Hepatocyte (in vitro differentiated cells): ENCODE data around the gene ALCAM. TPM values are rescaled to one million over a fixed set of nuclear protein-coding genes. Genes with fewer than 3 reads are reported as not detected.

Experiments
- DNase-seq: peaks from one replicate; pipeline ENCODE4 v3.0.0-alpha.2; 2016; ENCODE audit warnings: low spot score
- H2AFZ ChIP-seq: fragments of 200-600 bp; sonication (generic); 2 replicates; pipeline ENCODE4 v1.6.0; 2016; ENCODE audit warnings: antibody characterized with exemption, mild to moderate bottlenecking
- H3K27ac ChIP-seq: fragments of 200-600 bp; sonication (generic); 2 replicates; pipeline ENCODE4 v1.5.1; 2016; ENCODE audit warnings: mild to moderate bottlenecking
- H3K27me3 ChIP-seq: fragments of 200-600 bp; sonication (generic); 2 replicates; pipeline ENCODE4 v1.6.1; 2016
- H3K36me3 ChIP-seq: fragments of 200-600 bp; sonication (generic); replicated peaks from 2 replicates; pipeline ENCODE4 v1.5.1; 2016; ENCODE audit warnings: low read depth; ENCODE audit not compliant: insufficient read depth
- H3K4me1 ChIP-seq: fragments of 200-600 bp; sonication (generic); 2 replicates; pipeline ENCODE4 v1.5.1; 2016; ENCODE audit warnings: mild to moderate bottlenecking, moderate library complexity; ENCODE audit not compliant: insufficient read depth
- H3K4me2 ChIP-seq: fragments of 200-600 bp; sonication (generic); 2 replicates; pipeline ENCODE4 v1.6.0; 2016
- H3K4me3 ChIP-seq: fragments of 200-600 bp; sonication (generic); 2 replicates; pipeline ENCODE4 v1.5.1; 2016; ENCODE audit warnings: mild to moderate bottlenecking
- H3K79me2 ChIP-seq: fragments of 200-600 bp; sonication (generic); 2 replicates; pipeline ENCODE4 v1.6.0; 2017; ENCODE audit warnings: mild to moderate bottlenecking
- H3K9me2 ChIP-seq: fragments of 200-600 bp; sonication (generic); replicated peaks from 2 replicates; pipeline ENCODE4 v1.6.0; 2017; ENCODE audit warnings: mild to moderate bottlenecking; ENCODE audit not compliant: insufficient read depth
- H3K9me3 ChIP-seq: fragments of 200-600 bp; sonication (generic); 2 replicates; pipeline ENCODE4 v1.5.1; 2016; ENCODE audit warnings: low read depth, mild to moderate bottlenecking
- H4K20me1 ChIP-seq: fragments of 200-600 bp; sonication (generic); 2 replicates; pipeline ENCODE4 v1.6.0; 2016; ENCODE audit warnings: mild to moderate bottlenecking; ENCODE audit not compliant: insufficient read depth, poor library complexity, severe bottlenecking
- CTCF ChIP-seq: fragments of 200-600 bp; sonication (generic); IDR thresholded peaks from 2 replicates; pipeline ENCODE4 v1.5.1; 2016; ENCODE audit warnings: antibody characterized with exemption, mild to moderate bottlenecking; ENCODE audit not compliant: poor library complexity
- EZH2 ChIP-seq: fragments of 200-600 bp; sonication (generic); IDR thresholded peaks from 2 replicates; pipeline ENCODE4 v1.6.1; 2016; ENCODE audit warnings: antibody characterized with exemption, mild to moderate bottlenecking, borderline replicate concordance
- EZH2phosphoT487 ChIP-seq: fragments of 200-600 bp; sonication (generic); IDR thresholded peaks from one replicate; pipeline ENCODE4 v1.6.1; 2018; ENCODE audit warnings: antibody characterized with exemption, mild to moderate bottlenecking, low read depth, moderate library complexity; ENCODE audit not compliant: unreplicated experiment, severe bottlenecking
- WGBS: methylation state at CpG from one replicate; pipeline ENCODE4 v1.1.6; 2016; ENCODE audit warnings: low lambda C conversion rate; ENCODE audit errors: missing lambda C conversion rate; 5-methylcytosine and 5-hydroxymethylcytosine counted together
- polyA plus RNA-seq: library from polyadenylated mRNA; unstranded; fragments of >200 nt; fragmentation: Nextera tagmentation; extraction: Ambion mirVana; gene quantifications from 2 replicates; pipeline ENCODE4 v1.2.1, GENCODE V29; 2016
- total RNA-seq: library from RNA; depleted of rRNA; stranded (reverse); fragments of >200 nt; gene quantifications from 2 replicates; pipeline ENCODE4 v1.2.3, GENCODE V29; 2014

The ALCAM gene
- total and polyA plus RNA-seq, 2 experiments from 2014 or later: 58.0 to 134 TPM

- H3K4me1 ChIP-seq: no peaks in the 10 kb centered on the region
Measured at GRCh38 chr3:105584003-105584790, 217.5 kb downstream of the ALCAM start.

GRCh38 chr3:105593315-105593714 is 226.6 kb downstream of the ALCAM start:
- Histone ChIP-seq H3K36me3 (no peaks in the 10 kb centered on the region), H3K4me3 (no peak overlapping the region), H3K27ac (no peak overlapping the region), H3K27me3 (no peaks in the 10 kb centered on the region), H3K4me2 (no peak overlapping the region), H3K9me2 (no peaks in the 10 kb centered on the region), H3K79me2 (no peaks in the 10 kb centered on the region), H3K4me1 (no peaks in the 10 kb centered on the region), H3K9me3 (no peaks in the 10 kb centered on the region), H2AFZ (no peak overlapping the region), H4K20me1 (no peaks in the 10 kb centered on the region)
- TF ChIP-seq CTCF (no peak), EZH2 (no peak), EZH2phosphoT487 (no peak)
- DNase-seq: no peak
- WGBS: 90% methylated on average over 10 of the region's 10 CpGs

More at GRCh38 chr3:105584003-105584790, 217.5 kb downstream of the ALCAM start:
- no peak overlapping the region for H3K27ac ChIP-seq
- DNase-seq: no peak
- no peaks in the 10 kb centered on the region for H3K79me2 ChIP-seq
- 89% methylated on average over 3 of the region's 3 CpGs for WGBS
- no peak overlapping the region for H3K4me3 ChIP-seq
- no peaks in the 10 kb centered on the region for H3K27me3 ChIP-seq
- H3K36me3 ChIP-seq: no peaks in the 10 kb centered on the region
- TF ChIP-seq EZH2 (no peak), EZH2phosphoT487 (no peak), CTCF (no peak)
- H3K9me2 ChIP-seq: no peaks in the 10 kb centered on the region
- H2AFZ ChIP-seq: no peak overlapping the region
- H3K4me2 ChIP-seq: no peak overlapping the region
- no peaks in the 10 kb centered on the region for H4K20me1 ChIP-seq
- H3K9me3 ChIP-seq: no peaks in the 10 kb centered on the region

- H3K36me3 ChIP-seq: no peaks in the 10 kb centered on the region
- no peak for DNase-seq
- no peak overlapping the region for H3K27ac ChIP-seq
- H3K27me3 ChIP-seq: no peaks in the 10 kb centered on the region
- no peak overlapping the region for H2AFZ ChIP-seq
- no peaks in the 10 kb centered on the region for H4K20me1 ChIP-seq
- H3K9me2 ChIP-seq: no peaks in the 10 kb centered on the region
- WGBS: 94% methylated on average over 1 of the region's 1 CpG
- no peak overlapping the region for H3K4me2 ChIP-seq
- H3K79me2 ChIP-seq: no peaks in the 10 kb centered on the region
- no peak for TF ChIP-seq EZH2
- TF ChIP-seq EZH2phosphoT487: no peak
- TF ChIP-seq CTCF: no peak
- H3K9me3 ChIP-seq: no peaks in the 10 kb centered on the region
- no peaks in the 10 kb centered on the region for H3K4me1 ChIP-seq
- H3K4me3 ChIP-seq: no peak overlapping the region
Measured at GRCh38 chr3:105594219-105594618, 227.5 kb downstream of the ALCAM start.
